Measurements from ENCODE around the gene ITPR1.

DNA sequence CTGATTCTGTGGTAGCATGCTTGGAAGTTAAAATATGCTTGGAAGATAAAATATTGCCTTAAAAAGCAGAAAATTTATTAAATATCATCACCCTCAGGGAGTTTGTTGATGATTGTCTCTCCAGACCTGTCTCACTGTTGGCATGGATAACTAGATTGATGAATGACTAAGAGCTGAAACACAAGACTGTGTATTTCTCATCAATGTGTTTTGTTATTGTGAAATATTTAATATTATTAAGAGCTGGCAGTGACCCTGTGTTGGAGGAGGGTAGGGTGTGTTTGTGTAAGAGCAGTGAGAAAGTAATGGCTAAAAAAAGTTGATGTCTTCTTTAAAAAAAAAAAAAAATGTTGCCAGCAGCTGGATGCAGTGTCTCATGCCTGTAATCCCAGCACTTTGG is 82.2 kb downstream of the ITPR1 start:
- TF ChIP-seq, protein P1, sequence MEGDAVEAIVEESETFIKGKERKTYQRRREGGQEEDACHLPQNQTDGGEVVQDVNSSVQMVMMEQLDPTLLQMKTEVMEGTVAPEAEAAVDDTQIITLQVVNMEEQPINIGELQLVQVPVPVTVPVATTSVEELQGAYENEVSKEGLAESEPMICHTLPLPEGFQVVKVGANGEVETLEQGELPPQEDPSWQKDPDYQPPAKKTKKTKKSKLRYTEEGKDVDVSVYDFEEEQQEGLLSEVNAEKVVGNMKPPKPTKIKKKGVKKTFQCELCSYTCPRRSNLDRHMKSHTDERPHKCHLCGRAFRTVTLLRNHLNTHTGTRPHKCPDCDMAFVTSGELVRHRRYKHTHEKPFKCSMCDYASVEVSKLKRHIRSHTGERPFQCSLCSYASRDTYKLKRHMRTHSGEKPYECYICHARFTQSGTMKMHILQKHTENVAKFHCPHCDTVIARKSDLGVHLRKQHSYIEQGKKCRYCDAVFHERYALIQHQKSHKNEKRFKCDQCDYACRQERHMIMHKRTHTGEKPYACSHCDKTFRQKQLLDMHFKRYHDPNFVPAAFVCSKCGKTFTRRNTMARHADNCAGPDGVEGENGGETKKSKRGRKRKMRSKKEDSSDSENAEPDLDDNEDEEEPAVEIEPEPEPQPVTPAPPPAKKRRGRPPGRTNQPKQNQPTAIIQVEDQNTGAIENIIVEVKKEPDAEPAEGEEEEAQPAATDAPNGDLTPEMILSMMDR (IDR thresholded peaks at IDR 0.05): no peak
- TF ChIP-seq POLR2A (IDR thresholded peaks at IDR 0.05): no peak
